Ascending aorta (tissue), 2 donors: ENCODE data around the gene SLC35A2. TPM values are rescaled to one million over a fixed set of nuclear protein-coding genes. Genes with fewer than 3 reads are reported as not detected.

Source experiments
- DNase-seq, 2 donors: peaks; one replicate each; pipeline ENCODE4 v3.0.0-alpha.2; 2019; ENCODE audit warnings: low spot score in 2 of 2
- H3K27ac ChIP-seq, 2 donors: fragments of 200-600 bp; sonication (generic); one replicate each; pipeline ENCODE4 v1.5.1; 2016 to 2017; ENCODE audit warnings: mild to moderate bottlenecking in 1 of 2
- H3K27me3 ChIP-seq: fragments of 200-600 bp; sonication (generic); one replicate; pipeline ENCODE4 v1.5.1; 2017
- H3K36me3 ChIP-seq, 2 donors: fragments of 200-600 bp; sonication (generic); one replicate each; pipeline ENCODE4 v1.5.1; 2016
- H3K4me1 ChIP-seq, 2 donors: fragments of 200-600 bp; sonication (generic); one replicate each; pipeline ENCODE4 v1.5.1; 2016 to 2017; ENCODE audit warnings: mild to moderate bottlenecking in 1 of 2
- H3K4me3 ChIP-seq, 2 donors: fragments of 200-600 bp; sonication (generic); one replicate each; pipeline ENCODE4 v1.5.1; 2016 to 2017; ENCODE audit warnings: mild to moderate bottlenecking in 1 of 2
- H3K9me3 ChIP-seq, 2 donors: fragments of 200-600 bp; sonication (generic); one replicate each; pipeline ENCODE4 v1.5.1; 2016
- intact Hi-C: fragments of 100-400 bp; cut with DNase I; formaldehyde crosslinking; loops from one replicate; pipeline ENCODE4 v1.15.1; 2023
- total RNA-seq: library from RNA; depleted of rRNA; stranded (reverse); fragments of >200 nt; gene quantifications from one replicate; pipeline ENCODE4 v1.1.0, GENCODE V29; 2016
- TF ChIP-seq, protein P1 (sequence below), 3 experiments: fragments of 200-600 bp in 2 of 3; fragments of 450-650 bp in 1 of 3; sonication (generic) in 2 of 3; IDR thresholded peaks; one replicate each; pipeline ENCODE4 v1.5.1; 2016 to 2019; ENCODE audit warnings: antibody characterized with exemption in 3 of 3, mild to moderate bottlenecking in 1 of 3, moderate library complexity in 1 of 3

The SLC35A2 gene
- total RNA-seq, 1 donor from 2014 or later, result 20.2 TPM

DNA sequence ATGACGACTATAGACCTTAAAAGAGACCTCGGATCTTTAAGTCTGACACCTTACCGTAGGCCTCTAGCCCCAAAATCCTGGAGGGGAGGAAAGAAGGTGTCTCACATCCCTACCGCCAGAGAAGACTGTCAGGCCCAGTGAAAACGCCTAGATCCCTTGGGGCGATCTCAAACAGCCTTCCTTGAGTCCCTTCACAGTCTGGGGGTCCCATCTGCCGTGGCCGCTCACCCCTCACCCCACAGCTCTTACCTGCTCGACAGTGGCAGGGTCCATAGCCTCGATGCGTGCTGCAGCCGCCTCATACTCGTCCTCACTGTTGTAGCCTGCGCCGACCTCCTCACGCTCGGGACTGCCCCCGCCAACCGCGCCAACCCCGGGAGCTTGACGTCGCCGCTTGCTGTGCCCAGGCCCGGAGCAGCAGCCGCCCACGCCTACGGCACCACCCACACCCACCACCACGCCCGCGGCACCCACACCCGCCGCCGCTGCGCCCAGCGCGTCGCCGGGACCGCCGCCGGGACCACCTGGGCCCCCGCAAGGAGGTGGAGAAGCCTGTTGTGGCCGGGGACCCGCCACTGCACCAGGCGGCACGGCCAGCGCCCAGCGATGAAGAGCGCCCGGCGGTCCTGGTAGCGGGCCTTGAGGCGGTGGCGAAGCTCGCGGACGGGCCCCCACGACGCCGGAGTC is 45.4 kb upstream of the SLC35A2 start:
- Histone ChIP-seq H3K27ac (peak overlapping the region; percentile 90 to 92), H3K9me3 (peaks cover 0 to 3% of the 10 kb centered on the region in 2 donors), H3K36me3 (peaks cover 3 to 4% of the 10 kb centered on the region in 2 donors), H3K4me1 (no peaks in the 10 kb centered on the region), H3K27me3 (no peaks in the 10 kb centered on the region), H3K4me3 (peak overlapping the region; percentile 58 to 86)
- intact Hi-C loops, result loop anchor here (1.0 to 5.0 kb wide), 2 partner anchors 38 to 155 kb away; partner anchors contain the start of genes HDAC6 and PIM2
- TF ChIP-seq, protein P1, sequence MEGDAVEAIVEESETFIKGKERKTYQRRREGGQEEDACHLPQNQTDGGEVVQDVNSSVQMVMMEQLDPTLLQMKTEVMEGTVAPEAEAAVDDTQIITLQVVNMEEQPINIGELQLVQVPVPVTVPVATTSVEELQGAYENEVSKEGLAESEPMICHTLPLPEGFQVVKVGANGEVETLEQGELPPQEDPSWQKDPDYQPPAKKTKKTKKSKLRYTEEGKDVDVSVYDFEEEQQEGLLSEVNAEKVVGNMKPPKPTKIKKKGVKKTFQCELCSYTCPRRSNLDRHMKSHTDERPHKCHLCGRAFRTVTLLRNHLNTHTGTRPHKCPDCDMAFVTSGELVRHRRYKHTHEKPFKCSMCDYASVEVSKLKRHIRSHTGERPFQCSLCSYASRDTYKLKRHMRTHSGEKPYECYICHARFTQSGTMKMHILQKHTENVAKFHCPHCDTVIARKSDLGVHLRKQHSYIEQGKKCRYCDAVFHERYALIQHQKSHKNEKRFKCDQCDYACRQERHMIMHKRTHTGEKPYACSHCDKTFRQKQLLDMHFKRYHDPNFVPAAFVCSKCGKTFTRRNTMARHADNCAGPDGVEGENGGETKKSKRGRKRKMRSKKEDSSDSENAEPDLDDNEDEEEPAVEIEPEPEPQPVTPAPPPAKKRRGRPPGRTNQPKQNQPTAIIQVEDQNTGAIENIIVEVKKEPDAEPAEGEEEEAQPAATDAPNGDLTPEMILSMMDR (IDR thresholded peaks at IDR 0.05), result no peak
- DNase-seq, result peak in 1 of 2 donors; percentile 67

DNA sequence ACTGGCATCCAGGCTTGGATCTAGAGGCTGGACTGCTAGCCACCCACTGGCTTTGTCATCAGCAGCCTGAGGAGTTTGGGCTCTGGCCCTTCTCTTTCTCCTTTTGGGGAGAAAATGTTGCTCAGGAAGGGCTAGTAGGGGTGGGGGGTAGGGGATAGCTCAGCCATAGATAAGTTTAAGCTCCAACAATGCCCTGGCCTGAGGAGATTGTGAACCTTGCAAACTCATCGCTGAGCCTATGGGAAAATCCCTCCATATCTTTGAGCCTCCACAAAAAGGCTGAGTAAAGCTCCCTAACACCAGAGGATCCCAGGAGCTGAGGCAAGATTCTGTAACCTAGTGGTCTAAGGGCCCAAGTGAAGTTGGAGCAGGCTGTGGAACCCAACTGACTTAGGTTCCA is 37.1 kb upstream of the SLC35A2 start:
- H3K4me3 ChIP-seq, result no peak overlapping the region
- no peak overlapping the region for H3K27ac ChIP-seq
- no peaks in the 10 kb centered on the region for H3K36me3 ChIP-seq
- DNase-seq, result no peak
- TF ChIP-seq, protein P1 (IDR thresholded peaks at IDR 0.05), result no peak
- no peaks in the 10 kb centered on the region for H3K27me3 ChIP-seq
- no peaks in the 10 kb centered on the region for H3K9me3 ChIP-seq
- intact Hi-C loops, result no loop called here
- H3K4me1 ChIP-seq, result no peaks in the 10 kb centered on the region

DNA sequence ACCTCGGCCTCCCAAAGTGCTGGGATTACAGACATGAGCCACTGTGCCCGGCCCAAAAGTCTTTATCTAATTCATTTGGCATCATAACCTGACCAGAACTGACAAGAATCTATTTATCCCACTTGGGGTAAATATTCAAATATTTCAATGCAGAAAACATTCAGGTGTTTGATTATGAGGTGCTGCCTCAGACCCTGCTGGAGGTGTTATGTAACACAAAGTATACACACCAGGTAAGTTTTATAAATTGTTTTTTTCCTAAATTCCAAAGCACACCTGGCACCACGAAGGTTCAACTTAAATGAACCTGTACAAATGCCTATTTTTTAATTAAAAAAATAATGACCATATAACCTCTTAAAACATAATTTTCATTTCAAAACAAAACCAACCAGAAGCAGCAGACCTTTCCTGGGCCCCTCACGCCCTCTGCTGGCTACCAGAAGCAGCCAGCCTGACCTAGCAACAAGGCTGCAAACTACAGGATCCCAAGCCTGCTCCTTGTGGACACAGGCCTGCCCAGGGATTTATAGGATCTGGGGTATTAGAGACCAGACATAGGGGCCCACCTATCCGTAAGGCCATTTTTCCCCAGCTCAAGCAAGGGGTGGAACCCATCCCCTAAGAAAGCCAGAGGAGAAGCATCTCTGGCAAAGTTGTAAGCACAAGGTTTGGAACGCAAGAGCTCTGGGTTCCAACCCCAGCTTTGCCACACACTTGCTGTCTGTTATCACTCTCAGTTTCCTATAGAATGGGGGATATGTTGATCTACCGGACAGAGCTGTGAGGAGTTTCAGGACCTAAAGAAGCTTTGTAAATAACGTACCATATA is 34.3 kb upstream of the SLC35A2 start:
- TF ChIP-seq, protein P1 (IDR thresholded peaks at IDR 0.05), result peak; percentile 40 to 68 (median 56)
- Histone ChIP-seq H3K36me3 (no peaks in the 10 kb centered on the region), H3K27me3 (no peaks in the 10 kb centered on the region), H3K9me3 (no peaks in the 10 kb centered on the region), H3K4me3 (no peak overlapping the region), H3K27ac (no peak overlapping the region), H3K4me1 (no peaks in the 10 kb centered on the region)
- intact Hi-C loops, result no loop called here
- DNase-seq, result no peak

DNA sequence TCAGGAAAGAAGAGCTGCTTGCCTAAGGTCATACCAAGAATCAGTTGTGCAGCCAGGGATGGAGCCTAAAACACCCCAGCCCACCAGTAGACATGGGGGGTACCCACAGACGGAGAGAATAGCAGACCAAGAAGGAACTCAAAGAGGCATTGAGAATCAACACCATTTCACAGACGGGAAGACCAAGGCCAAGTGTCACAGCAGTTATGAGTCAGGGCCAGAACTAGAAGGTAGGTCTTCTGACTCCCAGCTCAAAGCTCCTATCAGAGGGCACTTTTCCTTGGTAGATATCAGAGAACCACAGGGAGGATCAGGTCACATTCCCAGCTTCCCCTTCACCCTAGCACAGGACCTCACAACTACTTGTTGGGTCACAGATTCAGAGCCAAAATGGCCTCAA is 31.4 kb upstream of the SLC35A2 start:
- H3K36me3 ChIP-seq, result no peaks in the 10 kb centered on the region
- no peak overlapping the region for H3K4me3 ChIP-seq
- no peaks in the 10 kb centered on the region for H3K27me3 ChIP-seq
- no peak overlapping the region for H3K27ac ChIP-seq
- TF ChIP-seq, protein P1 (IDR thresholded peaks at IDR 0.05), result no peak
- intact Hi-C loops, result no loop called here
- H3K9me3 ChIP-seq, result no peaks in the 10 kb centered on the region
- H3K4me1 ChIP-seq, result no peaks in the 10 kb centered on the region
- DNase-seq, result no peak

DNA sequence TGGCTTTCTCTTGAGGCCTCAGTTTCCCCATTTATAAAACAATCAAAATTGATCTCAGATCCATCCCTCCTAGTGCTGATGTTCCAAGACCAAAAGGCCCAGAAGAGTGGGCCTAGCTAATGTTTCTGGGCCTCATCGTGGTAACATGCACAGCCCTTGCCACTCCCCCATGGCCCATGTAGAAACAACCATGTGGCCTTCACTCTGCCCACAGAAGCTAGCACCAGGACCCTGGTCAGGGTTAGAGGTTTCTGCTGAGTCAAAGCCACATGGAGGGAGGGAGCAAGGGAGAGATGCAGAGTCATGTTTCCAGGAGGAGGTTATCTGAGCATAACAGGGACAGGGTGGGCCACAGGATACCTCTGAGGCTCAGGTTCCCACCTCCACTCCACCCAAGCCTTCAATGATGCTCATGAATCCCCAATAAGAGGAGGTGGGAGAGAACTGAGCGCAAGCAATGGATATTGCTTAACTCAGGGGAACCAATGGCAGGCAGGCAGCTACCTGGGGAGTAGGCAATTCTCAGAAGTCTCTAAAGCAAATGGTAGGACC is 29.0 kb upstream of the SLC35A2 start:
- peaks cover 0 to 1% of the 10 kb centered on the region in 2 donors for H3K36me3 ChIP-seq
- TF ChIP-seq, protein P1 (IDR thresholded peaks at IDR 0.05), result no peak
- DNase-seq, result no peak
- no peaks in the 10 kb centered on the region for H3K27me3 ChIP-seq
- H3K27ac ChIP-seq, result no peak overlapping the region
- no peaks in the 10 kb centered on the region for H3K9me3 ChIP-seq
- no peaks in the 10 kb centered on the region for H3K4me1 ChIP-seq
- intact Hi-C loops, result no loop called here
- H3K4me3 ChIP-seq, result no peak overlapping the region
